Measurements from ENCODE around the gene IPPK. TPM values are rescaled to one million over a fixed set of nuclear protein-coding genes. Genes with fewer than 3 reads are reported as not detected.
A peak's percentile ranks its signal among the peaks of the same experiment; 100 is the strongest.

The IPPK gene
- 10 to 100 TPM in 6 of 7 donors, 1 to 10 TPM in 1; 10.0 to 14.6 (median 12.1) TPM for total RNA-seq
- polyA plus RNA-seq, result 1 to 10 TPM; 6.1 to 7.9 (median 6.4) TPM
- long read RNA-seq, donor 1, result 0 reads
- long read RNA-seq, donor 2, result 0 reads

DNA sequence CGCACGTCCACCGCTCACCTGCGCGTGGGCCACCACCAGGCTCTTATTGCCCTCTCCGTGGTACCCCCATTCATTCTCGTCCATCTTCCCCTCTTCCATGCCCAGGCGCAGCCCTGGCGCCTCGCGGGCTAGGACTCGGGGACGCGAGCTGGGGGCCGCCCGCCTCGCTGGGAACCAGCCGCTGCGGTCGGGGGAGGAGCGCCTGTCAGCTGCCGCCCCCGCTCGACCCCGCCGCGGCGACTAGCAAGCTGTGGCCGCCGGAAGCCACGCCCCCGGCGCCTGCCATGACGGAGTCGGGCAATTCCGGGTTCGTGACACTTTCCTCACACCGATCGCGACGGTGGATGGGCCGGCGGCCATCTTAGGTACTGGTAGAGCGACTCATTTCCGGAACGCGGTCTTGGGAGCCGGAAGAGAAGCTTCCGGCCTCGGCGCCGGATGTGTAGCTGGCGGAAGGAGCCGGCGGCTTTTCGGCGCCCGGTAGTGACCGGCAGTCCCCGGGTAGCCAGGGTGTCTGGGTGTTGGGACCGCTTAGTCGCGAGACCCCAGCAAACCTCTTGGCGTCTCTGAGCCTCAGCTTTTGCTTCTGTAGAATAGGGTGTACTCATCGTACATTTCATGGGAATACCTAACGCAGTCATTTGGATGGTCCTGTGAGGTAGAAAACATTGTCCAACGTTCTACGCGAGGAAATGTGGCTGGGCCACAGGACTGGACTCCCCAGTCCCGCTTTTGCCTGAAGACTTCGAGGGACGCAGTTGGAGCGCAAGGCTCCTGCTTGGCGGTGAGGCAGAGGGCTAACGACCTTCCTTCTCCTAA, at the start of gene IPPK:
TSS of gene IPPK (minus strand) at position 242 of the 819 bp plus-strand sequence. CDS start at position 99, 143 bp downstream.
- TF ChIP-seq POLR2AphosphoS5 (IDR thresholded peaks at IDR 0.05) (peak; percentile 95 to 98 (median 96)), POLR2A (IDR thresholded peaks at IDR 0.05) (peak; percentile 11 to 50 (median 48))
- TF ChIP-seq, protein P1, sequence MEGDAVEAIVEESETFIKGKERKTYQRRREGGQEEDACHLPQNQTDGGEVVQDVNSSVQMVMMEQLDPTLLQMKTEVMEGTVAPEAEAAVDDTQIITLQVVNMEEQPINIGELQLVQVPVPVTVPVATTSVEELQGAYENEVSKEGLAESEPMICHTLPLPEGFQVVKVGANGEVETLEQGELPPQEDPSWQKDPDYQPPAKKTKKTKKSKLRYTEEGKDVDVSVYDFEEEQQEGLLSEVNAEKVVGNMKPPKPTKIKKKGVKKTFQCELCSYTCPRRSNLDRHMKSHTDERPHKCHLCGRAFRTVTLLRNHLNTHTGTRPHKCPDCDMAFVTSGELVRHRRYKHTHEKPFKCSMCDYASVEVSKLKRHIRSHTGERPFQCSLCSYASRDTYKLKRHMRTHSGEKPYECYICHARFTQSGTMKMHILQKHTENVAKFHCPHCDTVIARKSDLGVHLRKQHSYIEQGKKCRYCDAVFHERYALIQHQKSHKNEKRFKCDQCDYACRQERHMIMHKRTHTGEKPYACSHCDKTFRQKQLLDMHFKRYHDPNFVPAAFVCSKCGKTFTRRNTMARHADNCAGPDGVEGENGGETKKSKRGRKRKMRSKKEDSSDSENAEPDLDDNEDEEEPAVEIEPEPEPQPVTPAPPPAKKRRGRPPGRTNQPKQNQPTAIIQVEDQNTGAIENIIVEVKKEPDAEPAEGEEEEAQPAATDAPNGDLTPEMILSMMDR (IDR thresholded peaks at IDR 0.05 in 8 of 11, conservative IDR thresholded peaks at IDR 0.05 in 3 of 11), result peak in 6 of 11 experiments; percentile 16 to 40 (median 26)
- peaks cover 14 to 64% (median 42%) of the 10 kb centered on the region in 6 donors for H3K4me1 ChIP-seq
- peak within 1 kb of the TSS; percentile 79 to 96 (median 94) for H3K27ac ChIP-seq
- H3K36me3 ChIP-seq, result peaks cover 0 to 21% (median 10%) of the 10 kb centered on the region in 6 donors
- WGBS, 5 donors, result 0 to 1% (median 0%) methylated on average over 22 to 75 of the region's 75 CpGs
- intact Hi-C loops (cut with DNase I; ENCODE audit: low total_unique reads), result no loop called here
- peak within 1 kb of the TSS; percentile 80 to 98 (median 92) for H3K4me3 ChIP-seq
- peak; percentile 99 for DNase-seq
- H3K27me3 ChIP-seq (replicated peaks in 1 of 7), result no peaks in the 10 kb centered on the region
- H3K9me3 ChIP-seq, result no peaks in the 10 kb centered on the region

- peaks cover 0 to 99% (median 82%) of the 10 kb centered on the region in 6 donors for H3K36me3 ChIP-seq
- TF ChIP-seq, protein P1 (IDR thresholded peaks at IDR 0.05 in 8 of 11, conservative IDR thresholded peaks at IDR 0.05 in 3 of 11), result no peak
- no peak for TF ChIP-seq POLR2A (IDR thresholded peaks at IDR 0.05)
- peak in 2 of 3 donors; percentile 5 to 45 for TF ChIP-seq POLR2AphosphoS5 (IDR thresholded peaks at IDR 0.05)
- H3K9me3 ChIP-seq, result no peaks in the 10 kb centered on the region
- DNase-seq, result peak; percentile 69
- no peaks in the 10 kb centered on the region for H3K27me3 ChIP-seq (replicated peaks in 1 of 7)
- H3K4me1 ChIP-seq, result peaks cover 3 to 63% (median 35%) of the 10 kb centered on the region in 6 donors
- peak overlapping the region in 1 of 8 donors; percentile 82 for H3K27ac ChIP-seq
- intact Hi-C loops (cut with DNase I; ENCODE audit: low total_unique reads), result loop anchor here (5.0 kb wide), 1 partner anchor 73 kb away; no protein-coding TSS in a partner anchor
- no peak overlapping the region for H3K4me3 ChIP-seq
- WGBS, 5 donors, result 92 to 94% (median 94%) methylated on average over 23 to 34 of the region's 34 CpGs
Observed at GRCh38 chr9:92719028-92719647, 49.2 kb upstream of the IPPK start.

GRCh38 chr9:92718086-92719001, 48.4 kb upstream of the IPPK start:
- 73 to 91% (median 88%) methylated on average over 8 to 40 of the region's 40 CpGs for WGBS, 5 donors

More at GRCh38 chr9:92718086-92719001, 48.4 kb upstream of the IPPK start:
- H3K4me3 ChIP-seq, result no peak overlapping the region
- intact Hi-C loops (cut with DNase I; ENCODE audit: low total_unique reads), result loop anchor here (5.0 kb wide), 1 partner anchor 74 kb away; no protein-coding TSS in a partner anchor
- no peaks in the 10 kb centered on the region for H3K9me3 ChIP-seq
- no peak for TF ChIP-seq POLR2A (IDR thresholded peaks at IDR 0.05)
- TF ChIP-seq POLR2AphosphoS5 (IDR thresholded peaks at IDR 0.05), result peak in 1 of 3 donors; percentile 4
- H3K27ac ChIP-seq, result peak overlapping the region in 2 of 8 donors; percentile 45 to 56
- H3K4me1 ChIP-seq, result peaks cover 3 to 58% (median 35%) of the 10 kb centered on the region in 6 donors
- peaks cover 0 to 99% (median 90%) of the 10 kb centered on the region in 6 donors for H3K36me3 ChIP-seq
- DNase-seq, result peak; percentile 73
- H3K27me3 ChIP-seq (replicated peaks in 1 of 7), result no peaks in the 10 kb centered on the region
